Fibroblast of peridontal ligament (primary cell): ENCODE measurements around the gene B3GLCT.

Source experiments
- DNase-seq: peaks from one replicate; pipeline ENCODE4 v3.0.0-alpha.2; 2010; ENCODE audit errors: extremely low read depth

B3GLCT gene

DNA sequence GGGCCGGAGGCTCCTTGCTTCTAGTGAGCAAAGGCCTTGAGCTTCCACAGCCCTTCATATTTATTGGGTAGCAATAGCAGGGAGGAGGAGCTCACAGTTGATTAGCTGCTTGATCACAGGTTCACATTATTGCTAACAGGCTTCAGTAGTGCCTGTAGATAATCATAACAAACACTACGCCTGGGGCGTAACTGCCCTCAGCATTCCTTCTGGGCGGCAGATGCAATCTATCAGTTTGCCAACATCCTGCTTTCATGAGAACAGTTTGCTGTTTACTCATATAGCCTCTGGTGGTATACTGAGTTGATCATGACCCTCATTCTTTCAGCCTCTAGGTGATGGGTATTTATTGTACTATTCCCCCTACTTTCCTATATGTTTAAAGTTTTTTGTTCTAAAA is 149.4 kb downstream of the B3GLCT start:
- DNase-seq: no peak

GRCh38 chr13:31350560-31350959 is 150.8 kb downstream of the B3GLCT start:
- DNase-seq: no peak

DNA sequence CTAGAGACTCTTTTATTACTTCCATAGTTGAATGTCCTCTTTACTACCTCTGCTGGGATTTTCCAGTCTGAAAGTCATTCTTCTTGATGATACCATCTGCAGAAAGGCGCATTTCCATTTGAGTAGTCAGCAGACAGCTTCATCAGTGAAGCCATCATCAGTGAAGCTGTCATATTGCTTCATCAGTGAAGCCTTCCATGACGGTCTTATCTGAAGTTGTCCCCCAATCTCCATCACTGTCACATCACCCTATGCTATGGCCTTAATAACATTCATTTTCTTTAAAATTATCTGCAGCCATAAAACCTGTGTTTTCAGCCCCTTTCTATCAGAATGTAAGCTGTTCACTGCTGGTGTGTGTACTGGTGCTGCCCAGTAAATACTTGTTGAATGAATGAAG is 151.6 kb downstream of the B3GLCT start:
- DNase-seq: no peak

DNA sequence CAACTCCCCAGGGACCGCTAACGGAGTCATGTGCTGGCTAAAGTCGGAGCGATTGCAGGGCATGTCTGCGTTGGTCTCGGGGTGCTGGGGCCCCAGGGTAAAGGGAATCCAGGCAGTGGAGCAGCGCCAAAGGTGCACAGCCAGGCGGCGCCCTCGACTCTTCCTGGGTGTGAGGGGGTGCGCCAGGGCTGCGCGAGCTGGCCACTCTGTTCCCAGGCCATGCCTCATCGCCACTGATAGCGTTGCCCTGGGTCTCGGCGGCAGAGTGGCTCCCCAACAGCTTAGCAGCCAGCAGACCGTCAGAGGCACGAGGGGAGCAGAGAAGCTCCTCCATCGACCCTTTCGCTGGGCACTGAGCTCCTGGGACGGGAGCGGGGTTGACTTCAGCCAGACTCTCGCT is 152.7 kb downstream of the B3GLCT start:
- no peak for DNase-seq

- no peak for DNase-seq
Measured at GRCh38 chr13:31355001-31355400, 155.2 kb downstream of the B3GLCT start.

DNA sequence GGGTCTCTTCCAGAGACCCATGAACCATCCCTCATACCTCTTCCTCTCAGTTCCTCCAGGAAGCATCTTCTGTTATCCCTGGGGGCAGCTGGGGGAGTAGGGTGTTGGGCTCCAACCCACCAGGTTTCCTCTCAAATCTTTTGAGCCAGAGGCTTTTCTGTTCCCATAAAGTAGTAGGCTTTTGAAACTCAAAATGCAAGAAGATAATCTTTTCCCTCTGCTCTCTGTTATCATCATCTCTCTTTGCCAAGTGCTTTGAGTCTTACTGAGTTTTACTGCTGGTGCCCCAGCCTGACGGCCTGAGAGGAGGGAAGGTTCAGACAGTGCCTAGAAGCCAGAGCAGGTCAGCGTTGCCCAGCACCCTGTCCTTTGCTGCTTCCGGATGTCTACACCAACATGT is 157.2 kb downstream of the B3GLCT start:
- no peak for DNase-seq

DNA sequence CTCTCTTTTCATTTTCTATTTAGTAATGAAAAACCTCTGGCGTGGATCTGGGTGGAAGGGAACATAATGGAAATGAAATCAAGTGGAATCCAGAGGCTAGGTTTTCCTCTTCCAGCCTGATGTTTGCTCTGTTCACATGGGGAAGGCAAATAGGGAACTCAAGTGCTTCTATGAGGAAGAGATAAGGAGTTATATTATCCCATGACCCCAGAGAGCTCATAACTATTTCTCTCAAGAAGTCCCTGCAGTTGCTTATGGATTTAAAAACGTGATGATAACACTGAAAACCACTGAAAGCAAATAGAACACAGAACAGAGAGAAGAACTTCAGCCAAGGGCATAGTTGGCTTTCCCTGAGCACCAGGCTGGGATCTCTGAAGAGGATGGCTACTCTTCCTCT is 157.8 kb downstream of the B3GLCT start:
- DNase-seq: no peak

GRCh38 chr13:31361673-31362072 is 161.9 kb downstream of the B3GLCT start:
- DNase-seq: no peak

GRCh38 chr13:31365630-31366029 is 165.9 kb downstream of the B3GLCT start:
- no peak for DNase-seq

DNA sequence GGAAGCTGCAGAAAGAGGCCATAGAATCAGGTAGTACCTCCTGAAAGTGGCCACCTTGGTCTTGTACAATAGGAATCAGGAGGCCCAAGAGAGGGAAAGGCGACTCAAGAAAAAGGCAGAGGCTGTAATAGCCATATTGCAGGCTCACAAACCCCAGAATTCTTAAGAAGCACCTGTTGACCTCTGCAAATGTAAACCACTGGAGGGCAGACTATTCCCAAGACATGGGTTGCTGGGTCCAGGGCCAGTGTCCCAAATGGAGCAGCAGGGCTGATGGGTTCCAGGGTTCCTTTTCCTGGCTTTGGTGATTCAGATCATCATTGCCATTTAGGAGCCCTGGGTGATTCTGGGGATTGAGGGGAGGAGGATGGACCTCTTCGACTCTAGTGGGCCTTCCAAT is 167.6 kb downstream of the B3GLCT start:
- DNase-seq: no peak

DNA sequence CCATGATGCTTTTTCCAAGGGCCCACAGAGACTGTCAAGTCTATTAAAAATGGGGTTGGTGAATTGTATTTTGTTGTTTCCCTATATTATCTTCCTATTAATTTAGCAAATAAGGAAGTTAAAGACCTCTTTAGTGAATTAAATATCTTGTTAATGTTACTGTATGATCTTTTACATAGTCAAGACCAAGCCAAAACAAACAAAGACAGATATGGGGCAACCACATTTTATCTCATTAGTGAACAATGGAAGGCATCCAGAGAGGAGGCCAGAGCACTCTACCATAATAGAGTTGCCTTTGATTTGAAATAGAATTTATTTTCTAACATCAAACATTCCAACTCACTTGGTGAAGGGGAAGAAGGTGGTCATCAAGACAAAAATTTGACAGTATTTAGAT is 169.4 kb downstream of the B3GLCT start:
- DNase-seq: peak; percentile 28

DNA sequence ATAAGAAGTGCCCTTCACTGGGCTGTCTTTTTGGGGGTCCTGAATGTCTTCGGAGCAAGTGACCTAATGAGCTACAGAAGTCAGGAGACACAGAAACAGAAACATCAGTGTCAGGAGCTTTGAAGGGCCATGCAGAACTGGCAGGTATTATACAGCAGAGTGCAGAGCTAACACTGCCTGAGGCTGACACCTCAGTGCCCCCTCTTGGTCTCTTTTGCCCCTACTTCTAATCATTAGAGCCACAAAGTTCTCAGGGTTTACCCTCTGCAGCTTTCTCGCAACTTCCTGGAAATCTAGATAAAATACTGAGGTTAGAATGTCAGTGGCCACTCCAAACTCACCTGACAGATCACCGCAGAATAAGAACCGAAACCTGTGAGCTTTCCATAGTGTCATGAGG is 172.7 kb downstream of the B3GLCT start:
- no peak for DNase-seq

- no peak for DNase-seq
Measured at GRCh38 chr13:31374682-31375081, 174.9 kb downstream of the B3GLCT start.

- no peak for DNase-seq
Measured at GRCh38 chr13:31377946-31378345, 178.2 kb downstream of the B3GLCT start.

DNA sequence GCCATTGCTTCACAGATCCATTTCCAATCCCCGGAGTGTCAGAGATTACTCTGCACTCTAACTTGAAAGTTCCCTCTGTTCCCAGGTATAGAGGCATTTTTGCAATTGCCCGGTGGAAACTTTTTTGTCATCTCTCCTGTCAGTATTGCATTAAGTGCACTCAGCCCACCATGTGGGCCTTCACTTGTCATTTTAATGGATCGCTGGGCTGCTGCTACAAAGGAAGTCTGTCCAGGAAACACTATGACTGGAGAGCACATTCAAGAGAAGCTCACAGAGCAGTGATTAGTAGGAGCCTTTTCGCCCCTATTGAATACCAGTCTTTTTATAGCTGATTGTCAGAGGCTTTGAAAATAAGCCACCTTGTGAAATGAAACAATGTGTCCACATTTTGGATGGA is 180.9 kb downstream of the B3GLCT start:
- no peak for DNase-seq
